ENCODE data around the gene CTNND1.

CTNND1 gene

DNA sequence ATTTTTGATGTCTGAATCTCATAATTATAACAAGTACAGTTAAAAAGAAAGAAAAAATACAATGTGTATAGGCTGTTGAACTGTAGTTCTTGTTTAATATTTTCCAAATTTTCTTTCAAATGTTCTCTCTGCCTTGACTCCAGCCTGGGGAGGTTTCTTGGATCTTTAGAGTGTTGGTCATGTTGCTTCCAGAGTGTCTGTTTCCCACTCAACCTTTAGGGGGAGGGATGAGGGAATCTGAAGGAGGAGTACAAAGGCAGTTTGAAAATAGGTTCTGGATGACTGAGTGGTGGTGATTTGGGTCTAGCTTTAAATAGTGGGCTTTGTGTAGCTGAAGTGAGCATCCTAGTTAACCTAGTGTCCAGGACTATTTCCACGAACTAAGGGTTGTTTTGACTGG, 2.0 kb downstream of the CTNND1 start:
- no peak for DNase-seq (ENCODE audit: low read depth in 2 of 2)

DNA sequence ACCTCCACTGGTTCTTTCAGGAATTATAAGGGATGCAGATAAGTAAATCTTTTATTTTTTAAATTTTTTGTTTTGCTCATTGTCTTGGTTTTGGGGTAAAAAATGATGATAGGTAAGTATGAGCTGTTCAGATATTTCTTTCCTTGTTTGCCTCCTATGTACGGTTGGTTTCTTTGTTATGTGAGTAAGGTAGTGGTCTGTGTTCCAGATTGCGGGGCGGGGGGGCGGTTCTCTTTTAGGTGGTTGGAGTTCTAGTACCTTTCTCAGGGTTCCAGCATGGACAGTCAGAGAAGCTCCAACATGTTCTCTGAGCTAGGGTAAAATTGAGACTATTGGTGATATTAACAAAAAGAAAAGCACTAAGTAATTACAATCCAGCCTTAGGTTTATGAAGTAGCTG, 2.4 kb downstream of the CTNND1 start:
- DNase-seq (ENCODE audit: low read depth in 2 of 2) = no peak

DNA sequence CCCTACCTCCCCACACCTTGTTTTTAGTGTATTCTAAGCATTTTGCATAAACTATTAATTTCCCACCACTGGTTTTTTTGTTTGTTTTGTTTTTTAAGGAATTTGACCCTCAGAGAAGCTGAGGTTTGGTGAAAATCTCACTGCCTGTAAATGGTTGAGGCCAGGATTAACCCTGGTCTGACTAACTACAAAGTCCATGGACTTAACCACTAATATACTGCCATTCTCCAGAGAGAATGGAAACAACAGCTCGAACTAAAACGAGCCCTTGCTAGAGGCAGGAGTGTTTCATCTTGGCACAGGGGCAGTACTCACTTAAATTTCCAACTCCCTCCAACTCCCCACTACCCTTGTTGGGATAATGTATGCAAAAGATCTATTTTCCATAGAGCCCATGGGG, 3.0 kb downstream of the CTNND1 start:
- no peak for DNase-seq (ENCODE audit: low read depth in 2 of 2)

DNA sequence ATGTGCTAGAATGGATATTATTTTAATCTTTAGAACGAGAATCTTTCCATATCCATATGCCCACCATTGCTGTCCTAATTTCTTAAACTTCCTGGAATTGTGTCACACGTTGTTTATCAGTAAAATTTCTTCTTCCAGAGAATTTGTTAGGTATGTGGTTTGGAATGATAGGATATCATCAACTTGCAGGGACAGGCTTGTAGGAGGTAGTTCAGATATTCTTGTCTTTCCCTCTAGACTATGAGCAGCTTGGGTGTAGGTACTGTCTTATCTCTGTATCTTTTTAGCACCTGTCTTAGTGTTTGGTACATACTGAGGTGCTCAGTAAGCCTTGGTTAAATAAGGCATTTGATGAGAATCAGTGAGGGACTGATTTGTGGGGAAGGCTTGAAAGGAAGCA, 3.4 kb downstream of the CTNND1 start:
- DNase-seq (ENCODE audit: low read depth in 2 of 2) = no peak

DNA sequence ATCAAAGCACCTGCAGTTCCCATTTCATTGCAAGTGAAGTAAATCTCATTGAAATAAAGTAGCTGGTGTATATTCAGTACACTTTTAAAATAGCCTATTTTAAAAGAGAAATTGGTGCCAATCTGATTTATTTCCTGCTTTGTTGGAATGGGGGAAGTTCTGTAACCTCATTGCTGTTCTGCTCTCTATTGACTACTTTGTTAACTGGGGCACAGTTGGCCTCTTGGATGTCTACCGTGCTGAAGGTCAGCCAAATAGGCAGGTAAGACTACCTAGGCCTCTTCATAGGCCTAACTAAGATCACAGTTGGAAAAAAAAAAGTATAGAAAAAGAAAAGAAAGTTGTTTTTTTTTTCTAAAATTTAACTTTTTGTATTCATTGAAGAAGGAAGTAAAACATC, 9.2 kb downstream of the CTNND1 start:
- DNase-seq (ENCODE audit: low read depth in 2 of 2) = no peak

DNA sequence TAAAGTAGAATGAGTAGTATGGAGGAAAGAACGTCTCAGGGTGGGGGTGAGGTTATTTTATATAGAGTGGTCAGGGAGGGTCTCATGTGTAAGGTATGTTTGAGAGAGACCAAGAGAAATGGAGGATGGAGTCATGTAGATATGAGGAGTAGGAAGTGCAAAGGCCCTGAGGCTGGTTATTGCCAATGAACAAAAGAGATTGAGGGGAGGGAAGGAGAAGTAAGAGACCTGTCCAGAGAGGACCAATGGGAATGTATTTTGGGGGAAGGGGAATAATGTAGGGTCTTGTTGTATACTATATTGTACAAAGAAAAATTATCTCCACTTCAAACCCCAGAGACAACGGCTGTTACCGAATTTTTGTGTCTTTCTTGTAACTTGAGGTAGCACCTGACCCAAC, 9.8 kb downstream of the CTNND1 start:
- DNase-seq (ENCODE audit: low read depth in 2 of 2) = no peak

DNA sequence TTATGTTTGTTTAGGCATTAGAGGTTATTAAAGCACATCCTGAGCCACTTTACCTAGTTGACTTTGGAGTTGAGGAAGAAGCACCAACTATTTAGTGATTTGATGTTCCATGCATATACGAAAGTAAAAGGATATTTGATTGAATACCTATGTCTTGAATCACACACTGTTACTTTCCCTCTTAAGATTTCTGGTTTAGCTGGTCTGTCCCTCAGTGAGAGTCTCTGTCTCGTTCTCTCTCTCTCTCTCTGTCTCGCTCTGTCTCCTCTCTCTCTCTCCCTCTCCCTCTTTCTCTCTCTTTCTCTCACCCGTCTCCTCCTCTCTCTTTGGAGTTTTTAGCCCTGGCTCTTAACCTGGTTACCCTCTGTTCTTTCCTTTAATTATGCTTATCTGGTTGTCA, 11.0 kb downstream of the CTNND1 start:
- DNase-seq (ENCODE audit: low read depth in 2 of 2) = no peak

DNA sequence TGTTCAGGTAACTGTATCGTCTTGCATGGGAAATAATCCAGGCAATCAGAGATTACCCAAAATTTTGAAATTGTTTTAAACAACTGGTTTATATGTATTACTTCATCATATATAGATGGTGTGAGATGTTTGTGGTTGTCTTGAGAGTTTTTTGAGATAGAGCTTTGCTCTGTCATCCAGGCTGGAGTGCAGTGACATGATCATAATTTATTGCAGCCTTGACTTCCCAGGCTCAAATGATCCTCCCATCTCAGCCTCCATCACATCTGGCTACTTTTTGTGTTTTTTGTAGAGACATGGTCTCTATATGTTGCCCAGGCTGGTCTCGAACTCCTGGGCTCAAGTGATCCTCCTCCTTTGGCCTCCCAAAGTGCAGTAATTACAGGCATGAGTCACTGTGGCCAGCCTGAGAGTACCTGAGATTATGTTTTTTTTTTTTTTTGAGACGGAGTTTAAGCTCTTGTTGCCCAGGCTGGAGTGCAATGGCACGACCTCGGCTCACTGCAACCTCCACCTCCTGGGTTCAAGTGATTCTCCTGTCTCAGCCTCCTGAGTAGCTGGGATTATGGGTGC, 11.5 kb downstream of the CTNND1 start:
- no peak for DNase-seq (ENCODE audit: low read depth in 2 of 2)

DNA sequence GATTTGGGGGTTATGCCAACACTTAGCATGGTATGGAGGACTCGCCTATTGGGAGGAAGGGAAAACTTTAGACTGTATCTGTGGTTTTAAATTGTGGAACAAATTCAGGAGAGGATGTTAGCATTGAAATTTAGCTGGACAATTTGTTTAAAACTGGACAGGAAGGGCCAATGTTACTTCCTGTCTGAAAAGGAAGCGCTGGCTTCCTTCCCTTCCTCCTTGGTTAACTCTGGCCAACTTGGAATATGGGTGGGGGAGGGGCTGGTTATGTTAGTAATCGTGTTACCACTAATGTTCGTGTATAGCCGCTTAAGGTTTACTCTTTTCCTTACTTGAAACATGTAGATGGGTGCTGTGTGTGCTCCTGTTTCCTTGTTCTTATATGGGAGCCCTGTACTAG, 13.9 kb downstream of the CTNND1 start:
- DNase-seq (ENCODE audit: low read depth in 2 of 2) = no peak

DNA sequence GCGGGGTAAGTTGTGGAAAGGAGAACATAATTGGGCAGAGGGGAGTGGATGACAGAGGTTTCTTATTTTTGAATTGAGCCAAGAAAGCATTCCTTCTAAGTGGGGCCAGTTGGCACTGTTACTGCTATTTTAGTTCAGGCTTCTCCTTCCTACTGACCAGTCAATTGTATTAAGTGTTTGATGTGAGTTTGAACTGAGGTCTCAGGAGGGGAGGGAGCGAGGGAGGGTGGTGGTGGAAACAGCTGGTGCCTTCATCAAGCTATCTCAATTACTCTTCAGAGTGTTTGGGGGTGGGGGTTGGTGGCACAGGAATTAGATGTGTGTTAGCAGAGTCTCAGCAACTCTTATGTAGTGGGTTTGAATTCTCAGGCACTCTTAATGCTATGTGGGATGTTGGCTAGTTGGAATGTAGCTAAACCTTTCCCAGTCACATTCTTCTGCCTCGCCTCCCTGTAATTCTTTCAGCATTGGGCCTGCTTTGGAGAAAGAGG, 14.5 kb downstream of the CTNND1 start:
- DNase-seq (ENCODE audit: low read depth in 2 of 2) = peak; percentile 79 to 84

DNA sequence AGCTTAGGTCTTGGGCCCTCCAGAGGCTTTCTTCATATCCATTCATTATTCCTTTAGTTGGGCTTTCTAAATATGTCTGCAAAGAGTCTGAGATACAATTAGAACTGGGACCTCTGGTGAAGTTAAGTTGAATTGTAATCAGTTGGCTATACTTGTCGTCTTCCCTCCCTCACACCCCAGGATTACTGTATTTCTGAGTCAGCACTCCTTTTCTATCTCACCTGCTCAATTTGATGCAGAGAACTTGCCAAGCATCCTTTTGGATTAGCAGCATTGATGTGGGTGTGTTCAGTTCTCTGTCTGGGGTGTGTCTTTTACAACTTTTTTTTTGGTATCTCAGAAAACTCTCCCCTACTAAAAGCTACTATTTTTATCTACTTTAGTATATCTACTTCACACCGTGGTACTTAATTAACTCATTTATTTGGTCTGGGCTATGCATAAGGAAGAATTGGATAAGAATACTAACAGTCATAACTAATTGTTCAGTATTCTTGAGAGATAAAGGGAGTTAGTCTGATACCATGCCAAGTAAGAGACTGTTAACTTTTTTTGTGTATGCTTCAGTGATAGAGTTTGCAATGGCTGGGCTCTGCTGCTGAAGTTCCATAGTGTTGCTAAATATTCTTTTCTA, 15.1 kb downstream of the CTNND1 start:
- no peak for DNase-seq (ENCODE audit: low read depth in 2 of 2)

DNA sequence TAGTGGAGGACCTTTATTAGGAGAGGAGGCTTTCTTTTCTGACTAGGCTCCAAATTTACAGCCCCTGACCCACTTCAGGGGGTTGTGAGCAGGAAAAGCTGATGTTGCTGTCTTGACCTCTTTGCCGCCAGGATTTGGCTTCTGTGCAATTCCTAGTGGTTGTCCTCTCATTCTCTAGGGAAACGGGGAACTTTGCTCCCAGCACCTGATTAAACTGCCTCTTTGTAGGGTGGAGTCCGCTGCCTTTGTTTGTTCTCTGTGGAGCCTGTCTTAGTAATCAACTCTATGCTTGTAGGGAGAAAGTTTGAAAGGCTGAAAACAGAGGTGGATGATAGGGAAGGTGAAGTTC, 16.3 kb downstream of the CTNND1 start:
- DNase-seq (ENCODE audit: low read depth in 2 of 2) = no peak

DNA sequence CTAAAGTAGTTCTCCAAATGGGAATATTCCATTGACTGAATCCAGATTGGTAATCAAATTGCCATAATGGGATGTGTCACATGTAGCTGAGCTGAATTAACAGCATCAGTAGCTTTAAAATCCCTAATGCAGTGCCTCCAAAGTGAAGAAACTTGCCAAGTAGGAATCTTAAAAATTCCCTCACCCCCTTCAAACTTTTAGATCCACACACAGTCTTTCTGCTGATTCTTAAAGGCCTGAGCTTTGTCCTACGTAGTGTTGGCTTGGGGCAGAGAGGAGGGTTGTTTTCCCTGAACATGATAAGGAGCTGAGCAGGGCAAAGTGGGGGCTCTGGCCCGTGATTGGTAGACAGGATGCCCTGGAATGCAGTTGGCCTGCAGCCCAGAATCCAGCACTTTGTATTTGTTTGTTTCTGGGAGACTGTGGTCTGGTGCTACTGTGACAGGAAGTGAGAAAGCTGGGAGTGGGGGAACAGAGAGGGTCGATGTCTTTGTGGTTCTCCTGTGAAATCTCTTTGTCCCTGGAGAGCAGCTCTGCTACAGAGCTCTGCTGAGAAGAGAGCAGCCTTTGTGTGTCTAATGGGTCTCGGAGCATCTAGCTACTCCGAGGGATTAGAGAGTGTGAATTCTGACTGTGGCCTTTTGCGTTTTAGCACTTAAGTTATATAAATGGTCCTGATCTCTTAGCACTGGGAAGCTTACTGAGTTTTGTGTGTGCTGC, 16.9 kb downstream of the CTNND1 start:
- DNase-seq (ENCODE audit: low read depth in 2 of 2) = peak; percentile 98

DNA sequence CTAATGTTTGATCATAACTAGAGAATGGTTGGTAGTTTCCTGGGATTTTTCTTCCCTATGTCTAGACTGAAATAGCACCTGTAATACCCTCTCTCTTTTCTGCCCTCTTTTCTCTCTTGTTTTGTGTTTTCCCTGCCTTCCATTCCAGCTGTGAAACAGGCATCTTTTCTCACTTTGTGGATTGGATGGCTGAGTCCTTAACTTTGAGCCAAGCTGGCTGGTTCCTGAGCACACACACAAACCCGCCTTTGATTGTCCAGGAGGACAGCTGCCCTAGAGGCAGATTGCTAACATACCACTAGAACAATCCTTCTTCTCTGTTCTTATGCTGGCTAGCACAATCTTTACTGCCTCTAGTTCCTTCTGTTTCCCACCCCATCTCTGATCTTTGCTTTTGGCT, 17.7 kb downstream of the CTNND1 start:
- no peak for DNase-seq (ENCODE audit: low read depth in 2 of 2)

DNA sequence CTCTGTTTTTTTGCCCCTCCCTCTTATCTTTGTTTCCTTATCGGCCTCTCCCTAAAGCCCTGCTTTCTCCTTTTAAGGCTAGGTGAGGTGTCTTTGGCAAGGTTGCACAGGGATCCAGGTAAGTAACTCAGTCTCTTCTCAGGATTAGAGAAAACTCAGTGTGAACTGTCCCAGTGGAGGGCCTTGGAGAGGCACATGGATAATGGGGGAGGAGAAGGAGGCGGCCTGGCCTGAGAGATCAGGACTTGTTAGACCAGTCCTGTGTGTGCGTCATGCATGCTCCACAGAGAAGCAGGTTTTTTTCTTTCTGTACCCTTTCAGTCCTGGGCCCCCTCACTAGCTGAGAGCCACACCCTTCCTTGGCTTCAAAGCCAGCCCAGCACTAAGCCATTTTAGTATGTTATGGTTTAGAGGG, 19.9 kb downstream of the CTNND1 start:
- DNase-seq (ENCODE audit: low read depth in 2 of 2) = no peak

DNA sequence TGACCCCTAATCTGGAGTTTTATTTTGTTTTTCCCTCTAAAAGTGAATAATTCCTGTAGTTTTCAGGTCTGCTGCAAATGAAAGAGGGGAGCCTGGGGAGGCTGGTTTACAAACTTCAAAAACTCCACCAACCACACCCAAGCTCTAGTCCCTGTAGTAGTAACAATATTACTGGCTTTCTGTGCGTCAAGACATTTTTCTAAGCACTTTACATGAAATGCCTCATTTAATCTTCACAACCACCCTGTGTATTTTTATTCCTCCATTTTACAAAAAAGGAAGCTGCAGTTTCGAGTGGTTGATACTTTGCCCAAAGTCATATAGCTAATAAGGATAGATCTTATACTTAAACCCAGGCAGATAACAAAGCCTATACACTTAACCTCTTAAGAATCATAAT, 23.5 kb downstream of the CTNND1 start:
- DNase-seq (ENCODE audit: low read depth in 2 of 2) = no peak

DNA sequence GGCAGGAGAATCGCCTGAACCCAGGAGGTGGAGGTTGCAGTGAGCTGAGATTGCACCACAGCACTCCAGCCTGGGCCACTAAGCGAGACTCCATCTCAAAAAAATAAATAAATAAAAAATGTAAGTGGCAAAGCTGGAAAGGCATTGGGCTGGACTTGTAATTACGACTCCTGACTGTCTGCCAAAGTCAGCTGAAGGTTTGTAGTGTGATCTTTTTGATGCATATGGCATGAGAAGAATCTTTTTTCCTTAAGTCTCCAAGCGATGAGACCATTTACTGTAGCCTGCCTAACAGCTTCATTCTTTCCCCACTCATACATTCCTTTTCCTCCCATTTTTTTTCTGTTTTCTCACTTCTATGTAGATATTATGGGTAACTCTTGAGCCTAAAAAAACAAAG, 24.8 kb downstream of the CTNND1 start:
- no peak for DNase-seq (ENCODE audit: low read depth in 2 of 2)

DNA sequence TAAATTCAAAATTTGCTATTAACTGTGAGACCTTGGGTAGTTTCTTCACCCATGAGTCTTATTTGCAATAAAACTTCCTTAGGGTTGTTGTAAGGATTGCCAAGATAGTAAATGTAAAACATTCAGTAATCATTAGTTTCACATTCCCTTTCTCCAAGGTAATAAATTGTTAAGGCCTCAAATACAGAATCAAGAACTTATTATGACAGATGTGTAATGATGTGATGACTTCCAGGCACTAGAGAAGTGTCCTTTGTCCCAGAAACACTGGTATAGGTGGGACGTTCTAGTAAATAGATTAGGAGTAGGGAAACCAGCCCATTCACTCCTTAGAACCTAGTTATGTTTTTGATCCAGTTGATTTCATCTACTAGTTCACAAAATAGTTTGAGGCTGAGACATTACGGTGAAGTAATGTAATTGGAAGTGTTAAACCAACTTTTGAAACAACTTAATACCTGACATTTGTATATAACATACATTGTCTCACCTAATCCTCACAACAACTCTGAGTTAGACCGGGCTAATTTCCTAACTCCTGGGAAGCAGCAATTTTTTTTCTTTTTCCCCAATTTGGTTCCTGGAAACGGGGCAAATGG, 25.5 kb downstream of the CTNND1 start:
- no peak for DNase-seq (ENCODE audit: low read depth in 2 of 2)

DNA sequence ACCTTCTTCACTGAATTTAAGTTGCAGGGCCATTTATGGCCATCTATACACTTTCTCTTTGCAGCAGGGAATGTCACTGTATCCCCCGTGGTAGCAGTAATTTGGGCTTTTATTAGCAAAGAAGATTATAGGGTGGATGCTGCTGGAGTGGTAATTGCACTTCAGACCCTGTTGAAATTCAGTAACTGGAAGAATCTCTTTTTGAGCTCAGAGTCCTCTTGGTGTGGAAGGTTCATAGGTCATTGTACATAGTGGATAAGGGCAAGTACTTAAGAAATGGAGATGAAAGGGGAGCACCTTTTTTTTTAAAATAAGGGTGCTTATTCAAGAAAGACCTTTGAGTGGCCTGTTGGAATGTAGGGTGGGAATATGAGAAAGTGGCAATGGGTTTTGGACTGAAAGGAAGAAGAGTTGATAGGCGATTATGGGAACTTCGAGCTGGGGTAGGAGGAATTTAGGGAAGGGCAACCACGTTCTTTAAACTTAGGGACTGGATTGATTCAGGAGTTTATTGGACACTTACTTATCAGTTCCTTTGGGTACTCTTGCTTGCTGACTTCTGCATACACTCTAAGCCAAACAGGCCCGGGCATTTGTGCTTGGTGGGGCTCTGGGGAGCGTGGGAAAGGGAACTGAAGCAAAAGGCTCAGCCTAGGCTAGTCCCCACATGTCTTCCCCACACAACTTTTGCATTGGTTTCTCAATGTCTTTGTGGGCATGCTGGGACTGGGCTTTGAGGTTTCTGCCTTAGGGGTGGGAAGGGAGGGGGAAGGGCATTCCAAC, 26.5 kb downstream of the CTNND1 start:
- DNase-seq (ENCODE audit: low read depth in 2 of 2) = no peak

DNA sequence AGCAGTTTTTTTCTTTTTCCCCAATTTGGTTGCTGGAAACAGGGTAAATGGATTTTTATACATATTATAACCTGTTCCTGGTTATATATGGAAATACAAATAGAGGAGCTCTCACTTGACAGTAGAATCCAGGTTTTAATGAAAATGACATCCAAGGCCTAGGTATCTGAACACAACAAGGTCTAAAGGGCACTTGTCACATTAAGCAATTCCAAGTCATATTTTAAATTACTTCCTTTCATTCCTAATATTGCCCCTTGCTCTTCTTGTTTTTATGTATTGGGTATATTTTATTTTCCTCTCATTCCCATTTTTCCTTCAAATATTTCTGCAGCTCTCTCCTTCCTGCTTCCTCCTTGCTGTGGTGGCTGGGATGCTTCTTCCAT, 27.1 kb downstream of the CTNND1 start:
- no peak for DNase-seq (ENCODE audit: low read depth in 2 of 2)

DNA sequence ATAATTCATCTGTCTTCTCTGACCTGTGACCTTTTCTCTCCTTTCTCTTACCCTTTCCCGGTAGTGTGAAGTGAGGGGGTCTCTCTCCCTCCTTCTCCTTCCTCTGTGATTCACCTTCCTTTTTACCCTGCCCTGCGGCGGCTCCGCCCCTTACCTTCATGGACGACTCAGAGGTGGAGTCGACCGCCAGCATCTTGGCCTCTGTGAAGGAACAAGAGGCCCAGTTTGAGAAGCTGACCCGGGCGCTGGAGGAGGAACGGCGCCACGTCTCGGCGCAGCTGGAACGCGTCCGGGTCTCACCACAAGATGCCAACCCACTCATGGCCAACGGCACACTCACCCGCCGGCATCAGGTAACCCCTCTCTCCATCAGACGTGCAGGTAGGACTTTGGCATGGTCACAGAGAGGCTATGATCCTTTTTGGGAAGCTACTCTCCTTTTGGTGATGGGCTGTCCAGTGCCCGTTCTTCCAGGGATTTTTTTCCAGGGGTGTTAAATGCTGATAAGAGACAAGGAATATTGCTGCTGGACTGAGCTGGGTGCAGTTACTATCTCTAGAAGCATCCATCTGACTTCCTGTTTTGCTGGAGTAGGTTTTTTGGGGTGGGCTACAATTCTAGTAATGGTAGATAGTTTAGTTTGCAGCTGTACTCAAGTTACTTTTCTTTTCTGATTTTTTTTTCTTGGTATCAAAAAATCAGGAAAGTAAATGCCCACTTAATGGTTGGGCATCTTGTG, 29.9 kb downstream of the CTNND1 start:
- no peak for DNase-seq (ENCODE audit: low read depth in 2 of 2)

All from fibroblast of skin of left quadriceps (primary cell).